DND-41 (cell line): ENCODE results near the gene DRC7.

Source experiments
- ATAC-seq: fragments of 200-7000 bp; cut with Tn5 transposase; 3 replicates; pipeline ENCODE4 v1.9.1; 2021; ENCODE audit warnings: low read depth; ENCODE audit not compliant: insufficient read depth
- DNase-seq: peaks from one replicate; pipeline ENCODE4 v3.0.0-alpha.2; 2020
- H2AFZ ChIP-seq: 2 replicates; pipeline ENCODE4 v1.6.0; 2012; ENCODE audit warnings: low read depth, low read length
- H3K27ac ChIP-seq: 2 replicates; pipeline ENCODE4 v1.5.1; 2012; ENCODE audit warnings: low read length, inconsistent platforms
- H3K27me3 ChIP-seq: fragments of 200-600 bp; sonication (generic); 2 replicates; pipeline ENCODE4 v1.6.0; 2012; ENCODE audit warnings: low read length, mild to moderate bottlenecking, inconsistent platforms; ENCODE audit not compliant: insufficient read depth, poor library complexity
- H3K36me3 ChIP-seq: 2 replicates; pipeline ENCODE4 v1.5.1; 2012; ENCODE audit warnings: low read length, inconsistent platforms; ENCODE audit not compliant: insufficient read depth
- H3K4me1 ChIP-seq: 2 replicates; pipeline ENCODE4 v1.5.1; 2012; ENCODE audit warnings: mild to moderate bottlenecking, low read length; ENCODE audit not compliant: insufficient read depth
- H3K4me2 ChIP-seq: 2 replicates; pipeline ENCODE4 v1.6.0; 2012; ENCODE audit warnings: mild to moderate bottlenecking, moderate library complexity, low read length, inconsistent platforms; ENCODE audit not compliant: insufficient read depth
- H3K4me3 ChIP-seq, 2 experiments: fragments of 200-600 bp in 1 of 2; shearing (Covaris generic) in 1 of 2; 2 replicates each; pipeline ENCODE4 v1.5.1; 2012 to 2016; ENCODE audit warnings: inconsistent platforms in 2 of 2, low read length in 2 of 2, mild to moderate bottlenecking in 2 of 2, low read depth in 1 of 2, moderate library complexity in 1 of 2
- H3K79me2 ChIP-seq: 2 replicates; pipeline ENCODE4 v1.6.0; 2012; ENCODE audit warnings: low read length, inconsistent platforms; ENCODE audit not compliant: insufficient read depth
- H3K9ac ChIP-seq: 2 replicates; pipeline ENCODE4 v1.6.0; 2012; ENCODE audit warnings: low read depth, mild to moderate bottlenecking, inconsistent platforms, low read length, moderate library complexity
- H3K9me3 ChIP-seq: 2 replicates; pipeline ENCODE4 v1.5.1; 2012; ENCODE audit warnings: low read length, moderate library complexity, mild to moderate bottlenecking, inconsistent platforms; ENCODE audit not compliant: insufficient read depth, severe bottlenecking
- H4K20me1 ChIP-seq: 2 replicates; pipeline ENCODE4 v1.6.0; 2012; ENCODE audit warnings: low read length; ENCODE audit not compliant: insufficient read depth
- CTCF ChIP-seq: IDR thresholded peaks from 2 replicates; pipeline ENCODE4 v1.5.1; 2012; ENCODE audit warnings: borderline replicate concordance, low read length, moderate library complexity, mild to moderate bottlenecking; ENCODE audit not compliant: poor library complexity, severe bottlenecking; ENCODE audit errors: extremely low read depth
- EZH2 ChIP-seq: IDR thresholded peaks from 3 replicates; pipeline ENCODE4 v1.6.1; 2012; ENCODE audit warnings: borderline replicate concordance, low read depth, mild to moderate bottlenecking, moderate library complexity, low read length, inconsistent platforms; ENCODE audit not compliant: severe bottlenecking

Gene DRC7

GRCh38 chr16:57722651-57723050 is 28.0 kb downstream of the DRC7 start:
- no peaks in the 10 kb centered on the region for H3K27me3 ChIP-seq
- H3K4me3 ChIP-seq: no peak overlapping the region
- no peaks in the 10 kb centered on the region for H3K4me1 ChIP-seq
- TF ChIP-seq CTCF (no peak), EZH2 (no peak)
- no peaks in the 10 kb centered on the region for H3K36me3 ChIP-seq
- H3K27ac ChIP-seq: no peak overlapping the region
- H2AFZ ChIP-seq: no peak overlapping the region
- no peaks in the 10 kb centered on the region for H3K9me3 ChIP-seq
- ATAC-seq (no peak), DNase-seq (no peak)
- no peak overlapping the region for H3K9ac ChIP-seq
- no peaks in the 10 kb centered on the region for H4K20me1 ChIP-seq
- H3K4me2 ChIP-seq: no peak overlapping the region
- H3K79me2 ChIP-seq: no peaks in the 10 kb centered on the region

- TF ChIP-seq EZH2 (no peak), CTCF (peak; percentile 9)
- DNase-seq (no peak), ATAC-seq (no peak)
- Histone ChIP-seq H3K79me2 (no peaks in the 10 kb centered on the region), H3K9ac (no peak overlapping the region), H3K27me3 (no peaks in the 10 kb centered on the region), H3K4me3 (no peak overlapping the region), H3K36me3 (no peaks in the 10 kb centered on the region), H3K4me2 (no peak overlapping the region), H4K20me1 (no peaks in the 10 kb centered on the region), H3K9me3 (no peaks in the 10 kb centered on the region), H3K4me1 (no peaks in the 10 kb centered on the region), H3K27ac (no peak overlapping the region), H2AFZ (no peak overlapping the region)
Observed at GRCh38 chr16:57723170-57723569, 28.6 kb downstream of the DRC7 start.

- ATAC-seq: no peak
- H3K4me1 ChIP-seq: no peaks in the 10 kb centered on the region
- H3K4me3 ChIP-seq: no peak overlapping the region
- no peak overlapping the region for H3K4me2 ChIP-seq
- H3K9me3 ChIP-seq: no peaks in the 10 kb centered on the region
- no peak for DNase-seq
- H3K9ac ChIP-seq: no peak overlapping the region
- H3K79me2 ChIP-seq: no peaks in the 10 kb centered on the region
- no peak overlapping the region for H2AFZ ChIP-seq
- H4K20me1 ChIP-seq: no peaks in the 10 kb centered on the region
- H3K27me3 ChIP-seq: no peaks in the 10 kb centered on the region
- no peak overlapping the region for H3K27ac ChIP-seq
- no peaks in the 10 kb centered on the region for H3K36me3 ChIP-seq
- TF ChIP-seq CTCF (no peak), EZH2 (no peak)
Observed at GRCh38 chr16:57724531-57724930, 29.9 kb downstream of the DRC7 start.

GRCh38 chr16:57725151-57725550 is 30.5 kb downstream of the DRC7 start:
- no peaks in the 10 kb centered on the region for H3K27me3 ChIP-seq
- H3K4me3 ChIP-seq: no peak overlapping the region
- H4K20me1 ChIP-seq: no peaks in the 10 kb centered on the region
- no peaks in the 10 kb centered on the region for H3K36me3 ChIP-seq
- H3K27ac ChIP-seq: no peak overlapping the region
- ATAC-seq (no peak), DNase-seq (no peak)
- H3K9ac ChIP-seq: no peak overlapping the region
- no peaks in the 10 kb centered on the region for H3K4me1 ChIP-seq
- no peaks in the 10 kb centered on the region for H3K9me3 ChIP-seq
- no peak overlapping the region for H2AFZ ChIP-seq
- H3K4me2 ChIP-seq: no peak overlapping the region
- H3K79me2 ChIP-seq: no peaks in the 10 kb centered on the region
- TF ChIP-seq CTCF (no peak), EZH2 (no peak)
